ENCODE measurements around the gene RNASE8.

The RNASE8 gene

DNA sequence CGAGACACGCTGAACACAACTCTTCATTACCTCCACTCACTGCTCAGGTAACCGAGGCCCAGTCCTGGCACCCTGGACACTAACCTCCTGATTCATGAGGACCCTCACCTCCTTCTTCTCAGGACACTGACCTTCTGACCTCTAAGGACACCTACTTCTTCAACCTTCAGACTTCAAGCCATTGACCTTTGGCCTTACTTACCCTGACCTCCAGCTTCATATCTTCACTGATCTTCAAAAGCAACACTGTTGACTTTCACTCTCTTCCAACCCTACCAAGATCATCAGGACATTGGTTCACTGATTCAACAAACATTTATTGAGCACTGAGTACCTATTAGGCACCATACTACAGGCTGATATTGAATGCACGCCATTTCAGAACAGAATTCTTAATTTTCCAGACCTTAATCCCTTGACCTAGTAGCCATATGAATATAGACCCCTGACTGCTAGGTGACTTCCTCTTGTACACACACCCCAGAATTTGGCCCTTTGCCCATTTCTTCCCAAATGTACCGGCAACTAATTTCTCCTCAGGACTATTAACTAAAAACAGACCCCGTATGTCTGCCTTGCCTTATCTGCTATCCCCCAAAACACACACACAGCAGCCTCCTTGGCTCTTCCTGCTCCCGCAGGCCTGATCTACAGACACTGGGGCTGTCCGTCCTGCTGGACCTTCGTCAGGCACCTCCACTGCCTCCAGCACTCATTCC is 18.3 kb downstream of the RNASE8 start:
- H3K4me3 ChIP-seq (ENCODE audit: low read depth, low read length) = no peak overlapping the region
- H3K36me3 ChIP-seq (replicated peaks) = peaks cover 77% of the 10 kb centered on the region
- DNase-seq = no peak
- TF ChIP-seq, protein P1, sequence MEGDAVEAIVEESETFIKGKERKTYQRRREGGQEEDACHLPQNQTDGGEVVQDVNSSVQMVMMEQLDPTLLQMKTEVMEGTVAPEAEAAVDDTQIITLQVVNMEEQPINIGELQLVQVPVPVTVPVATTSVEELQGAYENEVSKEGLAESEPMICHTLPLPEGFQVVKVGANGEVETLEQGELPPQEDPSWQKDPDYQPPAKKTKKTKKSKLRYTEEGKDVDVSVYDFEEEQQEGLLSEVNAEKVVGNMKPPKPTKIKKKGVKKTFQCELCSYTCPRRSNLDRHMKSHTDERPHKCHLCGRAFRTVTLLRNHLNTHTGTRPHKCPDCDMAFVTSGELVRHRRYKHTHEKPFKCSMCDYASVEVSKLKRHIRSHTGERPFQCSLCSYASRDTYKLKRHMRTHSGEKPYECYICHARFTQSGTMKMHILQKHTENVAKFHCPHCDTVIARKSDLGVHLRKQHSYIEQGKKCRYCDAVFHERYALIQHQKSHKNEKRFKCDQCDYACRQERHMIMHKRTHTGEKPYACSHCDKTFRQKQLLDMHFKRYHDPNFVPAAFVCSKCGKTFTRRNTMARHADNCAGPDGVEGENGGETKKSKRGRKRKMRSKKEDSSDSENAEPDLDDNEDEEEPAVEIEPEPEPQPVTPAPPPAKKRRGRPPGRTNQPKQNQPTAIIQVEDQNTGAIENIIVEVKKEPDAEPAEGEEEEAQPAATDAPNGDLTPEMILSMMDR (IDR thresholded peaks at IDR 0.05; ENCODE audit: low read depth, low read length, missing control alignments) = no peak
- no peaks in the 10 kb centered on the region for H3K27me3 ChIP-seq (replicated peaks)
- no peak overlapping the region for H3K27ac ChIP-seq
- in situ Hi-C loops (cut with HindIII; ENCODE audit: low pct_ligation_motif_present, low sequenced_read_pairs) = no loop called here

DNA sequence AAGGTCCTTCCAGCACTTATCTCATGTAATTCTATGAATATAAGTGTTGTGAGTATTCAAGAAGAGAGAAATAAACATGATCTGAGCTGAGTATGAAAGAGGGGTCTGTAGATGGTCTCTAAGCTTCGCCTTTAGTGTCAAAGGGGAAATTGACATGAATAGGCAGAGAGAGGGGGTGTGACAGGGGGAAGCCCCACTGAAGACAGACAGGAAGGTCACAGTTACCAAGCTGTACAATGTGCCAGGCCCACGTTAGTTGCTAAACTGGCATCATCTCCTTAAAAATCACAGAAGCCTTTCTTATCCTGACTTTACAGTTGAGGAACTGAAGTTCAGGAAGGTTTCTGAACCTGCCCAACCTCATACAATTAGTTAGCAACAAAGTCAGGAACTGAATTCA is 20.1 kb downstream of the RNASE8 start:
- TF ChIP-seq, protein P1 (IDR thresholded peaks at IDR 0.05; ENCODE audit: low read depth, low read length, missing control alignments) = no peak
- DNase-seq = no peak
- Histone ChIP-seq H3K4me3 (ENCODE audit: low read depth, low read length) (no peak overlapping the region), H3K27me3 (replicated peaks) (no peaks in the 10 kb centered on the region), H3K27ac (no peak overlapping the region), H3K36me3 (replicated peaks) (peaks cover 95% of the 10 kb centered on the region)
- in situ Hi-C loops (cut with HindIII; ENCODE audit: low pct_ligation_motif_present, low sequenced_read_pairs) = no loop called here

DNA sequence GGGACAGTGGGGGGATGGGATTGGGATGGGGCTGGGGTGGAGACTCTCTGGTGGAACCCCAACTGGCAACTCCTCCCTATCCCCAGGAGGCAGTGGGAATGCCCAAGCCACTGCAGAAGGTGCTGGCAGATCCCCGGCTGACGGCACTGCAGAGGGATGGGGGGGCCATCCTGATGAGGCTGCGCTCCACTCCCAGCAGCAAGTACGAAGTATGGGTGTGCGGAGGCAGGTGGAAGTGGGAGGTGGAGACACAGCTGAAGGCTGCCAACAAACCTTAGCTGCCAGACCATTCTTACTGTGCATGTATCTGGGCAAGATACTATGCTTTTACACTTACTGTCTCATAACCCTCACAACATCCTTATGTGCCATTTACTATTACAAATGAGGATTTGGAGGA is 20.7 kb downstream of the RNASE8 start:
- Histone ChIP-seq H3K27me3 (replicated peaks) (no peaks in the 10 kb centered on the region), H3K27ac (no peak overlapping the region), H3K36me3 (replicated peaks) (peaks cover 94% of the 10 kb centered on the region), H3K4me3 (ENCODE audit: low read depth, low read length) (no peak overlapping the region)
- in situ Hi-C loops (cut with HindIII; ENCODE audit: low pct_ligation_motif_present, low sequenced_read_pairs) = no loop called here
- DNase-seq = no peak
- TF ChIP-seq, protein P1 (IDR thresholded peaks at IDR 0.05; ENCODE audit: low read depth, low read length, missing control alignments) = no peak

DNA sequence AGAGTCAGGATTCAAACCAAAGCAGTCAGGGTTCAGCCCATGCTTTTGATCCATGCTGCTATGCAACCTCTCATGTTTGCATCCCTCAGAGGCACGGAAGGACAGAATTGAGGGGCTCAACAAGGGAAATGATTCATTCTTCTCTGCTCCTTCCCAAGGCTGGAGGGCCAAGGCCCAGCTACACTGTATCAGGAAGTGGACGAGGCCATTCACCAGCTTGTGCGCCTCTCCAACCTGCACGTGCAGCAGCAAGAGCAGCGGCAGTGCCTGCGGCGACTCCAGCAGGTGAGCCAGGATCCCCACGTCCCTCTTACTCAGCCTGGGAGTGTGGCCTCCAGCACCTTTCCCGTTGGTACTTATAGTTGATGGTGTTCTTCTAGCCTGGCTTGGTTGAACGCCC is 21.1 kb downstream of the RNASE8 start:
- in situ Hi-C loops (cut with HindIII; ENCODE audit: low pct_ligation_motif_present, low sequenced_read_pairs) = no loop called here
- Histone ChIP-seq H3K4me3 (ENCODE audit: low read depth, low read length) (no peak overlapping the region), H3K27me3 (replicated peaks) (no peaks in the 10 kb centered on the region), H3K36me3 (replicated peaks) (peaks cover 93% of the 10 kb centered on the region), H3K27ac (no peak overlapping the region)
- no peak for DNase-seq
- TF ChIP-seq, protein P1 (IDR thresholded peaks at IDR 0.05; ENCODE audit: low read depth, low read length, missing control alignments) = no peak

DNA sequence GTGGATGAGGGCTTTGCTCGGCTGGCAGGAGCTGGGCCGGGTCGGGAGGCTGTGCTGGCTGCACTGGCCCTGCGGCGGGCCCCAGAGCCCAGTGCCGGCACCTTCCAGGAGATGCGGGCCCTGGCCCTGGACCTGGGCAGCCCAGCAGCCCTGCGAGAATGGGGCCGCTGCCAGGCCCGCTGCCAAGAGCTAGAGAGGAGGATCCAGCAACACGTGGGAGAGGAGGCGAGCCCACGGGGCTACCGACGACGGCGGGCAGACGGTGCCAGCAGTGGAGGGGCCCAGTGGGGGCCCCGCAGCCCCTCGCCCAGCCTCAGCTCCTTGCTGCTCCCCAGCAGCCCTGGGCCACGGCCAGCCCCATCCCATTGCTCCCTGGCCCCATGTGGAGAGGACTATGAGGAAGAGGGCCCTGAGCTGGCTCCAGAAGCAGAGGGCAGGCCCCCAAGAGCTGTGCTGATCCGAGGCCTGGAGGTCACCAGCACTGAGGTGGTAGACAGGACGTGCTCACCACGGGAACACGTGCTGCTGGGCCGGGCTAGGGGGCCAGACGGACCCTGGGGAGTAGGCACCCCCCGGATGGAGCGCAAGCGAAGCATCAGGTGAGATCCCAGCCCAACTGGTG is 24.0 kb downstream of the RNASE8 start:
- no peak overlapping the region for H3K4me3 ChIP-seq (ENCODE audit: low read depth, low read length)
- in situ Hi-C loops (cut with HindIII; ENCODE audit: low pct_ligation_motif_present, low sequenced_read_pairs) = no loop called here
- H3K27ac ChIP-seq = no peak overlapping the region
- H3K36me3 ChIP-seq (replicated peaks) = peaks cover 94% of the 10 kb centered on the region
- H3K27me3 ChIP-seq (replicated peaks) = no peaks in the 10 kb centered on the region
- TF ChIP-seq, protein P1 (IDR thresholded peaks at IDR 0.05; ENCODE audit: low read depth, low read length, missing control alignments) = no peak
- DNase-seq = no peak

Measured in brain microvascular endothelial cell (primary cell).